ENCODE results near the gene RASSF6. TPM values are rescaled to one million over a fixed set of nuclear protein-coding genes. Genes with fewer than 3 reads are reported as not detected.

Gene RASSF6
- total and polyA plus RNA-seq, 3 donors from 2014 or later: 0.06 to 0.17 (median 0.08) TPM

DNA sequence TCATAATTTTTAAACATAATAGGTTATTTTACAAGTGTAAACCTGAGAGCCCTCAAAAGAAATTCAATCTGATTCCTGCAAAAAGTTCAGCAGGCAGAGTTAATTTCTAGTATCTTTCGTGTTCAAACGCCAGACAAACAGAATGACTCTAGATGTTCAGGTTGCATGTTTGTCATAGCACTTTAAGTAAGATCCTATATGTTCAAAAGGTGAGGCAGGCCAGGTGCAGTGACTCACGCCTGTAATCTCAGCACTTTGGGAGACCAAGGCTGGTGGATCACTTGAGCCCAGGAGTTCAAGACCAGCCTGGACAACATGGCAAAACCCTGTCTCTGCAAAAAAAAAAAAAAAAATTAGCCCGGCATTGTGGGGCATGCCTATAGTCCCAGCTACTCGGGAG lies 1.1 kb upstream of the RASSF6 start:
- H3K36me3 ChIP-seq (ENCODE audit: low read depth, missing control alignments): no peaks in the 10 kb centered on the region
- H3K4me1 ChIP-seq: no peaks in the 10 kb centered on the region
- intact Hi-C loops (cut with DNase I; ENCODE audit: low total_unique reads): no loop called here
- TF ChIP-seq POLR2A (IDR thresholded peaks at IDR 0.05): no peak
- TF ChIP-seq, protein P1, sequence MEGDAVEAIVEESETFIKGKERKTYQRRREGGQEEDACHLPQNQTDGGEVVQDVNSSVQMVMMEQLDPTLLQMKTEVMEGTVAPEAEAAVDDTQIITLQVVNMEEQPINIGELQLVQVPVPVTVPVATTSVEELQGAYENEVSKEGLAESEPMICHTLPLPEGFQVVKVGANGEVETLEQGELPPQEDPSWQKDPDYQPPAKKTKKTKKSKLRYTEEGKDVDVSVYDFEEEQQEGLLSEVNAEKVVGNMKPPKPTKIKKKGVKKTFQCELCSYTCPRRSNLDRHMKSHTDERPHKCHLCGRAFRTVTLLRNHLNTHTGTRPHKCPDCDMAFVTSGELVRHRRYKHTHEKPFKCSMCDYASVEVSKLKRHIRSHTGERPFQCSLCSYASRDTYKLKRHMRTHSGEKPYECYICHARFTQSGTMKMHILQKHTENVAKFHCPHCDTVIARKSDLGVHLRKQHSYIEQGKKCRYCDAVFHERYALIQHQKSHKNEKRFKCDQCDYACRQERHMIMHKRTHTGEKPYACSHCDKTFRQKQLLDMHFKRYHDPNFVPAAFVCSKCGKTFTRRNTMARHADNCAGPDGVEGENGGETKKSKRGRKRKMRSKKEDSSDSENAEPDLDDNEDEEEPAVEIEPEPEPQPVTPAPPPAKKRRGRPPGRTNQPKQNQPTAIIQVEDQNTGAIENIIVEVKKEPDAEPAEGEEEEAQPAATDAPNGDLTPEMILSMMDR (IDR thresholded peaks at IDR 0.05): no peak
- H3K4me3 ChIP-seq: no peak overlapping the region
- H3K9me3 ChIP-seq: no peaks in the 10 kb centered on the region
- 88% methylated on average over 5 of the region's 5 CpGs for WGBS, 2 donors
- DNase-seq: no peak
- H3K27me3 ChIP-seq: no peaks in the 10 kb centered on the region
- no peak overlapping the region for H3K27ac ChIP-seq

- H3K4me1 ChIP-seq: no peaks in the 10 kb centered on the region
- no peaks in the 10 kb centered on the region for H3K9me3 ChIP-seq
- no peak for DNase-seq
- no peaks in the 10 kb centered on the region for H3K36me3 ChIP-seq (ENCODE audit: low read depth, missing control alignments)
- 59 to 65% methylated on average over 4 of the region's 4 CpGs for WGBS, 2 donors
- no peak overlapping the region for H3K4me3 ChIP-seq
- TF ChIP-seq, protein P1 (IDR thresholded peaks at IDR 0.05): no peak
- no peak for TF ChIP-seq POLR2A (IDR thresholded peaks at IDR 0.05)
- intact Hi-C loops (cut with DNase I; ENCODE audit: low total_unique reads): no loop called here
- no peak overlapping the region for H3K27ac ChIP-seq
- no peaks in the 10 kb centered on the region for H3K27me3 ChIP-seq
Observed at GRCh38 chr4:73619346-73619745, 890 bp downstream of the RASSF6 start.

DNA sequence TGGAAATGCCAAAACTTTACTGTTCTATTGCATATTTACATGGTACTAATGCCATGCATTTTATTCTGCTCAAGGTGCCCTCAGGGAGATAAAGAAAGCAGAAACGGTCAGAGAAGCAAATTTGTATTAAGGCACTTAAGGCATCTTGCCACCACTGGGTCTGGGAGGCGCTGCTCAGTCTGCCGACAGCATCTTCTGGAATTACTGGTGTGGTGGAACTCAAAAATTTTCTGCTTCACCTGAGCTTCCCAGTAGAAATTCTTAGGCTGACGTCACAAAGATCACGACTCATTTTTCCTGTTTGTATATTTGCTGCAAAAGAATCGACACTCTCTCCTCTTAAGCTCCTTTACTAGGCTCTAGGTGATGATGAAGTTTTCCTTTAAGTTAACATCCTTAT lies 3.0 kb downstream of the RASSF6 start:
- Histone ChIP-seq H3K36me3 (ENCODE audit: low read depth, missing control alignments) (no peaks in the 10 kb centered on the region), H3K27ac (no peak overlapping the region), H3K9me3 (no peaks in the 10 kb centered on the region), H3K4me3 (no peak overlapping the region), H3K4me1 (no peaks in the 10 kb centered on the region), H3K27me3 (no peaks in the 10 kb centered on the region)
- WGBS, 2 donors: 76 to 78% methylated on average over 6 of the region's 6 CpGs
- TF ChIP-seq, protein P1 (IDR thresholded peaks at IDR 0.05): no peak
- TF ChIP-seq POLR2A (IDR thresholded peaks at IDR 0.05): no peak
- DNase-seq: no peak
- intact Hi-C loops (cut with DNase I; ENCODE audit: low total_unique reads): no loop called here

GRCh38 chr4:73615613-73616012 lies 4.6 kb downstream of the RASSF6 start:
- no peaks in the 10 kb centered on the region for H3K27me3 ChIP-seq
- no peak for DNase-seq
- H3K36me3 ChIP-seq (ENCODE audit: low read depth, missing control alignments): no peaks in the 10 kb centered on the region
- WGBS, 2 donors: 34 to 46% methylated on average over 2 of the region's 2 CpGs
- no peaks in the 10 kb centered on the region for H3K9me3 ChIP-seq
- no peak overlapping the region for H3K27ac ChIP-seq
- H3K4me1 ChIP-seq: no peaks in the 10 kb centered on the region
- no peak overlapping the region for H3K4me3 ChIP-seq
- TF ChIP-seq, protein P1 (IDR thresholded peaks at IDR 0.05): no peak
- no peak for TF ChIP-seq POLR2A (IDR thresholded peaks at IDR 0.05)
- intact Hi-C loops (cut with DNase I; ENCODE audit: low total_unique reads): no loop called here

GRCh38 chr4:73614311-73614867 lies 5.8 kb downstream of the RASSF6 start:
- no peak overlapping the region for H3K27ac ChIP-seq
- no peaks in the 10 kb centered on the region for H3K36me3 ChIP-seq (ENCODE audit: low read depth, missing control alignments)
- no peak for DNase-seq
- H3K27me3 ChIP-seq: no peaks in the 10 kb centered on the region
- H3K4me3 ChIP-seq: no peak overlapping the region
- TF ChIP-seq POLR2A (IDR thresholded peaks at IDR 0.05): no peak
- TF ChIP-seq, protein P1 (IDR thresholded peaks at IDR 0.05): no peak
- no peaks in the 10 kb centered on the region for H3K4me1 ChIP-seq
- H3K9me3 ChIP-seq: no peaks in the 10 kb centered on the region
- intact Hi-C loops (cut with DNase I; ENCODE audit: low total_unique reads): no loop called here
